Fibroblast of lung (primary cell): ENCODE measurements around the gene DTX3. TPM values are rescaled to one million over a fixed set of nuclear protein-coding genes. Genes with fewer than 3 reads are reported as not detected.

Source experiments
- DNase-seq, 2 donors: peaks; one replicate each; pipeline versions ENCODE4 v3.0.0 to v3.0.0-alpha.2; 2010; ENCODE audit warnings: low read depth in 2 of 2
- H2AFZ ChIP-seq: 2 replicates; pipeline ENCODE4 v1.5.1; 2012; ENCODE audit warnings: low read length, control low read depth, inconsistent platforms
- H3K27ac ChIP-seq: 2 replicates; pipeline ENCODE4 v1.5.1; 2011; ENCODE audit warnings: low read length, control low read depth; ENCODE audit not compliant: insufficient read depth
- H3K27me3 ChIP-seq: 2 replicates; pipeline ENCODE4 v1.5.1; 2011; ENCODE audit warnings: mild to moderate bottlenecking, low read length; ENCODE audit not compliant: control insufficient read depth, insufficient read depth
- H3K36me3 ChIP-seq: 2 replicates; pipeline ENCODE4 v1.5.1; 2011; ENCODE audit warnings: low read length; ENCODE audit not compliant: control insufficient read depth, insufficient read depth
- H3K4me1 ChIP-seq: 2 replicates; pipeline ENCODE4 v1.5.1; 2011; ENCODE audit warnings: low read length; ENCODE audit not compliant: control insufficient read depth, insufficient read depth; ENCODE audit errors: extremely low read depth
- H3K4me2 ChIP-seq: 2 replicates; pipeline ENCODE4 v1.5.1; 2011; ENCODE audit warnings: low read length, control low read depth; ENCODE audit not compliant: insufficient read depth; ENCODE audit errors: extremely low read depth
- H3K4me3 ChIP-seq, 4 experiments: fragments of 200-600 bp in 1 of 4; sonication (generic) in 1 of 4; replicated peaks in 1 of 4; 2 replicates each; pipeline ENCODE4 v1.5.1; 2011 to 2016; ENCODE audit warnings: low read length in 4 of 4, low read depth in 3 of 4, mild to moderate bottlenecking in 3 of 4, control low read depth in 2 of 4, inconsistent platforms in 1 of 4, mixed read lengths in 1 of 4; ENCODE audit not compliant: insufficient read depth in 1 of 4; ENCODE audit errors: control extremely low read depth in 1 of 4
- H3K79me2 ChIP-seq: 2 replicates; pipeline ENCODE4 v1.5.1; 2012; ENCODE audit warnings: mild to moderate bottlenecking, low read length, inconsistent platforms; ENCODE audit not compliant: control insufficient read depth, insufficient read depth
- H3K9ac ChIP-seq: 2 replicates; pipeline ENCODE4 v1.5.1; 2011; ENCODE audit warnings: mild to moderate bottlenecking, low read length, control low read depth; ENCODE audit not compliant: insufficient read depth
- H3K9me3 ChIP-seq: 2 replicates; pipeline ENCODE4 v1.5.1; 2012; ENCODE audit warnings: low read depth, low read length; ENCODE audit not compliant: control insufficient read depth, insufficient read depth
- H4K20me1 ChIP-seq: 2 replicates; pipeline ENCODE4 v1.5.1; 2011; ENCODE audit warnings: low read length; ENCODE audit not compliant: control insufficient read depth, insufficient read depth; ENCODE audit errors: extremely low read depth
- EZH2 ChIP-seq: IDR thresholded peaks from 2 replicates; pipeline ENCODE4 v1.5.1; 2012; ENCODE audit warnings: low read length, control low read depth, mild to moderate bottlenecking; ENCODE audit errors: missing control alignments
- polyA plus RNA-seq, 2 donors: library from polyadenylated mRNA; depleted of rRNA in 1 of 2; stranded (reverse) in 1 of 2; unstranded in 1 of 2; fragments of >200 nt; gene quantifications; 2 replicates each; pipeline ENCODE4 v1.2.1, GENCODE V29; 2011 to 2012; ENCODE audit warnings: missing spikeins in 1 of 2
- total RNA-seq: library from RNA; depleted of rRNA; stranded (reverse); fragments of >200 nt; gene quantifications from 2 replicates; pipeline ENCODE4 v1.2.1, GENCODE V29; 2014
- TF ChIP-seq, protein P1 (sequence below), 2 donors: IDR thresholded peaks in 1 of 2; conservative IDR thresholded peaks in 1 of 2; 1 replicate in 1 of 2; 2 replicates in 1 of 2; pipeline ENCODE4 v1.5.1; 2011 to 2012; ENCODE audit warnings: low read length in 2 of 2, control low read depth in 1 of 2, inconsistent platforms in 1 of 2, low read depth in 1 of 2, mild to moderate bottlenecking in 1 of 2

Gene DTX3
- total and polyA plus RNA-seq, 2 donors (not counting 1 experiment from before 2014, with no cell fraction given), result 12.1 to 30.4 TPM

DNA sequence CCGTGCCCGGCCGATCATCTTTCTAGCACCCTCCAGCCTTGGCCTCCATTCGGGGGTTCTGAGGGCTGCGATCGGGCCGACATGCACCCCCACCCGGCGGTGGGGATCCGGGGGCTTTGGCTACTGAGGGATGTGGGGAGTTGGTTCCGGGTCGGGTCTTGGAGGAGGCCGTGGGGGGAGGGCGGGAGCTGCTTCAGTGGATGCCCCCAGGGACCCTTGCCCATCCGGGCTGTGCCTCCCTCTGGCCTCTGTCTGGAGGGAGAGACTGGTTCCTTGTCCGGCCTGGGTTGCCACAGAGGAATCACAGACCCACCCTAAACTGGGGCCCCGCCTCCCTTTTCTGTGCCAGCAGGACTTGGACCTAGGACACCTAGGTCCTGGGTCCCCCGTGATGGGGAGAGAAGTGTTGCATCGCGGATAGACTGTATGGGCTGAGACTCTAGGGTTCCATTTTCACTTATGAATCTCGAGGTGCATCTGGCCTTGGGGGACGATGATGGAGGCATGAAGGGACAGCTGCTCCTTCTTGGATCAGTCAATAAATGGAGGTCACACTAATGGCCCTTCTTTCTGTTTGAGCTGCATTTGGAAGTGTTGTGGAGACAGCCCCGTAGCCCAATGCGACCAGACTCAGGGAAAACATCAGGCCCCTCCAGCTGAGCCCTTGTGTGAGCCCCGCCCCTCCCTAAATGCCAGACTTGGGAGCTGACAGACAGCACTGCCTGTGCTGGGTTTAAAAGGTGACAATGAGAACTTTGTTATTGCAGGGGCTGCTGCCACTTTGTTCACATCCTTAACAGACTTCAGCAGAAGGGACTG, 577 bp downstream of the DTX3 start:
- no peaks in the 10 kb centered on the region for H3K9me3 ChIP-seq
- H3K36me3 ChIP-seq, result peaks cover 2% of the 10 kb centered on the region

DNA sequence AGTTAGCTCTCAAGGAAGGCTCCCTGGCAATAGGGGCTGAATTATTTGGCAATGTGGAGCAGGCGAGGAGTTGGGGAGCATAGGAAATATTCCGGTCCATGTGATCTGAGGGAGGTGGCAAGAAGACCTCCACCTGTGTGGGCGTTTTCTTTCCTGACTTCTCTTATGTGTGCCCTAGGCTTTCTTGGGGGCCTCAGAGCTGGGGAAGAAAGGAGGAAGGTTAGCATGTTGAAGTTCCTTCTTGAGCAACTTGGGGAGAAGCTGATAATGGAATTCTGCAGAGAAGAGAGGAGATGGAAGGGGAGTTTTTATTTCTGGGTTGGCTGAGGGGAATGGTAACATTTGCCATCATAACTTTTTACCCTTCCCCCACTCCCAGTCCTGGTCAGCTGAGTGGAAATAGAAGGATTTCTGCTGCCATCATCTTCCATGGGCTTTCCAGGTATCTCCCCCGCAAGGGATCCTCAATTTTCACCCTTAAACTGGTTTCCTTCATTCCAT, 1.2 kb downstream of the DTX3 start:
- H4K20me1 ChIP-seq, result no peaks in the 10 kb centered on the region
- peaks cover 11% of the 10 kb centered on the region for H3K4me1 ChIP-seq
- peak overlapping the region in 2 of 4 experiments; percentile 72 to 79 for H3K4me3 ChIP-seq
- TF ChIP-seq, protein P1, sequence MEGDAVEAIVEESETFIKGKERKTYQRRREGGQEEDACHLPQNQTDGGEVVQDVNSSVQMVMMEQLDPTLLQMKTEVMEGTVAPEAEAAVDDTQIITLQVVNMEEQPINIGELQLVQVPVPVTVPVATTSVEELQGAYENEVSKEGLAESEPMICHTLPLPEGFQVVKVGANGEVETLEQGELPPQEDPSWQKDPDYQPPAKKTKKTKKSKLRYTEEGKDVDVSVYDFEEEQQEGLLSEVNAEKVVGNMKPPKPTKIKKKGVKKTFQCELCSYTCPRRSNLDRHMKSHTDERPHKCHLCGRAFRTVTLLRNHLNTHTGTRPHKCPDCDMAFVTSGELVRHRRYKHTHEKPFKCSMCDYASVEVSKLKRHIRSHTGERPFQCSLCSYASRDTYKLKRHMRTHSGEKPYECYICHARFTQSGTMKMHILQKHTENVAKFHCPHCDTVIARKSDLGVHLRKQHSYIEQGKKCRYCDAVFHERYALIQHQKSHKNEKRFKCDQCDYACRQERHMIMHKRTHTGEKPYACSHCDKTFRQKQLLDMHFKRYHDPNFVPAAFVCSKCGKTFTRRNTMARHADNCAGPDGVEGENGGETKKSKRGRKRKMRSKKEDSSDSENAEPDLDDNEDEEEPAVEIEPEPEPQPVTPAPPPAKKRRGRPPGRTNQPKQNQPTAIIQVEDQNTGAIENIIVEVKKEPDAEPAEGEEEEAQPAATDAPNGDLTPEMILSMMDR (conservative IDR thresholded peaks at IDR 0.05 in 1 of 2, IDR thresholded peaks at IDR 0.05 in 1 of 2; ENCODE audit: low read depth in 1 of 2, low read length in 2 of 2), result no peak
- no peak for TF ChIP-seq EZH2
- no peaks in the 10 kb centered on the region for H3K79me2 ChIP-seq
- H3K27ac ChIP-seq, result no peak overlapping the region
- no peak overlapping the region for H2AFZ ChIP-seq
- no peaks in the 10 kb centered on the region for H3K27me3 ChIP-seq
- no peak overlapping the region for H3K9ac ChIP-seq
- no peaks in the 10 kb centered on the region for H3K9me3 ChIP-seq
- DNase-seq, result no peak
- peak overlapping the region; percentile 64 for H3K4me2 ChIP-seq
- H3K36me3 ChIP-seq, result peaks cover 2% of the 10 kb centered on the region

More for the DNA sequence above, 577 bp downstream of the DTX3 start:
- H3K27me3 ChIP-seq, result no peaks in the 10 kb centered on the region
- TF ChIP-seq, protein P1 (conservative IDR thresholded peaks at IDR 0.05 in 1 of 2, IDR thresholded peaks at IDR 0.05 in 1 of 2; ENCODE audit: low read depth in 1 of 2, low read length in 2 of 2), result no peak
- no peak for TF ChIP-seq EZH2
- no peak overlapping the region for H3K27ac ChIP-seq
- H2AFZ ChIP-seq, result peak overlapping the region; percentile 6
- peak overlapping the region; percentile 64 for H3K4me2 ChIP-seq
- peaks cover 5% of the 10 kb centered on the region for H3K4me1 ChIP-seq
- H3K79me2 ChIP-seq, result no peaks in the 10 kb centered on the region
- H4K20me1 ChIP-seq, result no peaks in the 10 kb centered on the region
- DNase-seq, result peak in 1 of 2 donors; percentile 37
- H3K4me3 ChIP-seq, result peak overlapping the region; percentile 30 to 79 (median 54)
- H3K9ac ChIP-seq, result peak overlapping the region; percentile 67

DNA sequence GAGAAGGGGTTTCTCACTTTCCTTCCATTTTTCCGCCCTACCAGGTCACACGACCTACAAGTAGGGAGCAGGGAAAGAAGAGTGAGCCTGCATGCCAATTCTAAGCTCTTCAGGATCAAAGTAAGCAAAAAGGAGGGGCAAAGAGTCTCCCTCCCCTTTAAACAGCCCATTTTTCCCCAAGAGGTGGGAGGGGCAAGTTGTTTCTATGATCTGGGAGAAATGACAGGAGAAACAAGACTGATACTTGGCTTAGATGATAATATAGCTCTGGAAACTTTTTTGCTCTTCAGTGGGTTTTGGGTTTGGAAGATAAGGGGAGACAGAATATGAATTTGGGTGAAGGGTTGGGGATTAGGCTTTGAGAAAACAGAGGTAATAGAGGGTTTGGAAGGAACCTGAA, 1.8 kb downstream of the DTX3 start:
- Histone ChIP-seq H3K79me2 (no peaks in the 10 kb centered on the region), H3K9ac (no peak overlapping the region), H3K27me3 (no peaks in the 10 kb centered on the region), H3K36me3 (peaks cover 2% of the 10 kb centered on the region), H3K4me2 (no peak overlapping the region), H4K20me1 (no peaks in the 10 kb centered on the region), H3K4me3 (no peak overlapping the region), H3K4me1 (peaks cover 13% of the 10 kb centered on the region), H2AFZ (no peak overlapping the region), H3K9me3 (no peaks in the 10 kb centered on the region), H3K27ac (no peak overlapping the region)
- DNase-seq, result no peak
- TF ChIP-seq, protein P1 (conservative IDR thresholded peaks at IDR 0.05 in 1 of 2, IDR thresholded peaks at IDR 0.05 in 1 of 2; ENCODE audit: low read depth in 1 of 2, low read length in 2 of 2), result no peak
- TF ChIP-seq EZH2, result no peak
